ENCODE measurements around the gene MYO5B.

GRCh38 chr18:49993299-49993698 is 201.6 kb downstream of the MYO5B start:
- TF ChIP-seq CTCF (conservative IDR thresholded peaks at IDR 0.05): no peak
- no peak for TF ChIP-seq ZFX (IDR thresholded peaks at IDR 0.05)
